NCI-H1048 (cell line): Measurements from ENCODE around the gene UBR3.
"Not testable (repeated sequence)": the region's sequence is repeated elsewhere in the genome, so short reads cannot be mapped to it uniquely, and the experiment has no call there.

Experiments used
- DNase-seq: peaks from one replicate; lab custom pipeline; 2025; lab: John Stamatoyannopoulos, UW

UBR3 gene

DNA sequence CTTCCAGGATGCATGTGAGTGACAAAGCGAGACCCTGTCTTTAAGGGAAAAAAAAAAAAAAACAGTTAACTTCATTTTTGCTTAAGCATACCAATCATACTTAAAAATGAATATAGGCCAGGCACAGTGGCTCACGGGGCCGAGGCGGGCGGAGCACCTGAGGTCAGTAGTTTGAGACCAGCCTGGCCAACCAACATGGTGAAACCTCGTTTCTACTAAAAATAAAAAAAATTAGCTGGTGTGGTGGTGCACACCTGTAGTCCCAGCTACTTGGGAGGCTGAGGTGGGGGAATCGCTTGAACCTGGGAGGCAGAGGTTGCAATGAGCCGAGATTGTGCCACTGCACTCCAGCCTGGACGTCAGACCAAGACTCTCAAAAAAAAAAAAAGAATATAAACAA is 44.1 kb downstream of the UBR3 start:
- not testable (repeated sequence) for DNase-seq

DNA sequence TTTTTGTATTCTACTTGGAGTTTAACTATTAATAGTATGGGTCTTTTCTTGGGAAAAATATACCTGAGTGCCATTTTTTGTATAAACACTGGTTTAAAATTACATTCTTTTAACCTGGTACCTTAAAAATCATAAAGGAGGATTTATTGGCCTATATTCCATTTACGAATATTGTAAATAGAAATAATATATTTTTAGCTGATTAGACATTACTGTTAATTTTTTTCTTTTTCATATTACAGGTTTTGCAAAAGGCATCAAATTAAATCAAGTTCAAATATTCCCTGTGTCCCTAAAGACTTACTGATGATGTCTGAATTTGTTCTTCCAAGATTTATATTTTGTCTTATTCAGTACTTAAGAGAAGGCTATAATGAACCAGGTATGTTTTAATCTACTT is 44.7 kb downstream of the UBR3 start:
- no peak for DNase-seq

DNA sequence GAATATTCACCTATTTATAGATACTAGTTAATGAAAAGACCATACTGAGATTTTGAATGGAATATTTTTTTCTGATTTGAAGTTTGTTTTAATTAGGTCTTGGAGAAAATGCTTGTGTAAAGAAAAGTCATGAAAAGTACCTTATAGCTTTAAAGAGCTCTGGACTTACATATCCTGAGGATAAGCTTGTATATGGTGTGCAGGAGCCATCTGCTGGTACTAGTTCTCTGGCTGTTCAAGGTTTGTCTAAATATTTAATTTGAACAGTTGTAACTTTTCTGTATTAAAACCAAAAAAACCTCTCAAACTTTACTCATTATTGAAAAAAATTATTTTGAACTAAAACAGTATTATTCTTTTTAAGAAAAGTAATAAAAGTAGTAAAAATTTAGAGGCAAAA is 50.1 kb downstream of the UBR3 start:
- DNase-seq = no peak

DNA sequence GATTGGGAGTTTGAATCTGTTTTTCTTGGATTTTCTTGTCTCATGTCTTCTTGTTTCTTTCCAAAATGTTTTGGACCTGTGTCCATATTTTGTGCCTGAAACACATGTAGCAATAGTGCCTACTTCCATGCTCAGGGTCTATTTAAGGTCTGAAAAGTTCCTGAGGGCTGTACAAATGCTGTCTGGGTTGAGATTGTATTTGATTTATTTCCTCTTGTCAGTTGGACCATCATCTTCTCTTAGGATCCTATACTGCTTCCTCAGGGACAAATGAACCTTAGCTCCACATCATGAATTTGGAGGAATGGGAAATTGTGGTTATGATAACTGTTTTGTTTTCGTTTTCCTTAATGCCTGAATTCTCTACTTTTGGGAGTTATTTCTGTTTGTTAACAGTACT is 59.9 kb downstream of the UBR3 start:
- DNase-seq = no peak

DNA sequence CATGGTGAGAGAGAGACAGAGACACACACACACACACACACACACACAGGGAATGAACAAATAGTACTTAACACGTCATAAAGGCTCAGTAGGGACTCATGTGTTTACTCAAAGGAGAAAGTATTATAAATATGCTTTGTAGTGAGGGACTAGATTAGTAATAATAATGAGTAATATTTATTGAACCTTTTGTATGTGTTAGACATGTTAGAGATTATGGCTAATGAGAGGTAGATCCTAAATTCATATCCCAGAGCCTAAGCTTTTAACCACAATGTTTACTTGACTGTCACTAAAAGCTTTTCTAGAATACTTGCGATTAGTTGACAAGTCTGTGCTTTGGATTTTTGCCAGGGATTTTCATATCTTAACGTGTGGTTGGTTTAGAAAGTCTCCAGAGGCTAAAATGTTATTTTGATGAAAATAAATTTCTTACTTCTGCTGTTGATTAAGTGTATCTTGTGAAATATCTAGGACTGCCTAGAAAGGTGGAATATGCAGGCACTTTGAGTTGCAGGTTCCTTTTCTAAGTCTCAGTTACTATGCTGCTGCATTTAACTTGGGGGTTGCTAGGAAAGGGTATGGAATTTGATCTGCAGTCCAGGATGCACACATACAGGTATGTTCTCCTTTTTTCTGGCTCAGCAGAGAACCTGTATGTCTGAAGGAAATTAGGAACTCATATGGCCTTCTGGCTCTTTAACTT is 64.5 kb downstream of the UBR3 start:
- no peak for DNase-seq

DNA sequence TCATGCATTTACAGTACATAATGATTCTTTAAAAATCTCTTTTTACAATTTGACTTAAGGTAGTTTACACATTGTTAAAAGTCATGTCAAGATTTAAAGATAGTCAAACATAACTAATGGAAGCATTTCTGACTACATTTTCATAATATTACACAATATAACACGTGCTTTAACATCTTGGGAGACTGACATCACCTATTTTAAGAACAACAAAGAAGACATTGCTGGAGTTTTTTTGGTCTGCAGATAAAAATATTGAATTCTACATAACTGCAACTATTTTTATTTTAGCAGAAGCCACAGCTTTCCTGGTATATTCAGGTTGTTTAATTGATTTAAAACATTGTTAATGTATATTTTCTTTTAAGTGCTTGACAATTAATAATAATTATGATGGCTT is 65.7 kb downstream of the UBR3 start:
- DNase-seq = no peak

DNA sequence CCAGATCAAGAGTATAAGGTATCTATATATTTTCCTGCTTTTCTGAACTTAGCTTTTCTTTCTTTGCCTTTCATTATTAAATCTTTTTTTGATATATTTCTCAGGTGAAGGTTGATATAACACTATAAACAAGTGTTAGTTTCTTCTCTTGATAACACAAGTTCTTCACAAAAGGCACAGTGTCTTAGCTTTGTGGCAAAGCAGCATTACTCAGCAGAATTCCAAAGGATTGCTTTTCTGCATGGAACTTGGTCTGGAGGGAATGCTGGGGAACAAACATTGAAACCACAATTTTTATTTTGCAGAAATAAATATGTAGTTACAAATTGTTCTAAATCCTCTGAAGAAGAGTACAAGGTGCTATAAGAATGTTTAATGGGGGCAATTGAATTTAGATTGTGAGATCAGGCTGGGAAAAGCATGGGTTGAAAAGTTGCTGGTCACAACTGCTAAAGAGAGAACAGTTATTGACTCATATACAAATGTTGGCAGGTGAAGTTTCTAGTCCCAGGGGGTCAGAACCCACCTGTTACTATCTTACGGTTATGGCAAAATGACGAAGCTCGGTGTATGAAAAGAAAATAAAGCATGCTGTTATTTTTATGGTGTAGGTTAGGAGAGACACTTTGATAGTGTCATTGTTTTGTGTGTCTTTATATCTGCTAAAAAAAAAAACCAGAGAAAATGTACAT is 68.2 kb downstream of the UBR3 start:
- DNase-seq = no peak

DNA sequence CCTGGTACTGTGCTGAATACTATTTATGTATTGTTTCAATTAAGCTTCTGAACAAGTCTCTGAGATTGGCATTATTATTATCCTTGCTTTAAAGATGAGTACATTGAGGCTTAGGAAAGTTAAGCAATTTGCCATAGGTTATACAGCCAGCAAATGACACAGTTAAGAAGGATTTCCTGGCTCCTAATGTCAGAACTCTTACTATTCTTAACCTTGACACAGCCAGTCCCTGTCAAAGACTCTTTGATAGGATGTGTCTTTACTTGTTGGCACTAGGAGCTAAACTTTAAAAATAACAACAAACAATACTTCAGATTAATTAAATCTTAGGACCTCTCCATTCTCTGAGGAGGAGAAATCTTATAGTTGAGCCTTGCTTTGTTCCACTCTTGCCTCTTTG is 70.6 kb downstream of the UBR3 start:
- DNase-seq = no peak

DNA sequence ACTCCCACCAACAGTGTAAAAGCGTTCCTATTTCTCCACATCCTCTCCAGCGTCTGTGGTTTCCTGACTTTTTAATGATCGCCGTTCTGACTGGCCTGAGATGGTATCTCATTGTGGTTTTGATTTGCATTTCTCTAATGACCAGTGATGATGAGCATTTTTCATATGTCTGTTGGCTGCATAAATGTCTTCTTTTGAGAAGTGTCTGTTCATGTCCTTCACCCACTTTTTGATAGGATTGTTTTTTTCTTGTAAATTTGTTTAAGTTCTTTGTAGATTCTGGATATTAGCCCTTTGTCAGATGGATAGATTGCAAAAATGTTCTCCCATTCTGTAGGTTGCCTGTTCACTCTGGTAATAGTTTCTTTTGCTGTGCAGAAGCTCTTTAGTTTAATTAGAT is 72.8 kb downstream of the UBR3 start:
- DNase-seq = not testable (repeated sequence)

DNA sequence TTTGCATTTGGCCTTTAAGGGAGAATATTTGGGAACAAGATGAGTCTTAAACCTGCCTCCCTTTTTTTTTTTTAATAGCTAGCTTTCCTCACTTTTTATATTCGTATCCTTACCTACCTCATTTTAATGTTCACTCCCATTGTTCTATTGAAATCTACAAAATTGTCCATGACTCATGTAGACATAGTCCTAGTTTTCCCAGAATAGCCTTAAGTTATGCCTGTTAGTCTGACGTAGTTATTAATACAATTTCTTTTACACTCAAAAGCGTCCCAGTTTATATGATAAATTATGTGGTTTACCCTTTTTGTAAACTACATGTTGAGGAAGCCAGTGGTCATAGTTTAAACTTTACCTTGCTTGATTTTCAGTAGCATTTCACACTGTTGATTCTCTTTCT is 73.4 kb downstream of the UBR3 start:
- no peak for DNase-seq

DNA sequence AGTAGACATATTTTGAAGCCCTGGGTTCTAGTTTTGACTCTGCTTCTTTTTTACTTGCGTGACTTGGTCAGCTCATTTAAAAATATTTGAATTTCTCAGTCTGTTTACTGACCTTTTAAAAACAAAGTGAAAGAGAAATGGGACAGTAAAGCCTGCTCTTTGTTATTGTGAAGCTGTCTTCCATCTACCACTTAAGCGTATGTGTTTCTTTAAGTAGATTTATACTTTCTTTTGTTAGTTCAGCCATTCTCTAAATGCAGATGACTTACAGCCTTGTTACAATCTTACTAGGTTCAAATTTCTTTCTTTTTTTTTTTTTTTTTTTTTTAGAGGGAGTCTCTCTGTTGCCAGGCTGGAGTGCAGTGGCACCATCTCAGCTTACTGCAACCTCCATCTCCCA is 79.5 kb downstream of the UBR3 start:
- DNase-seq = no peak

DNA sequence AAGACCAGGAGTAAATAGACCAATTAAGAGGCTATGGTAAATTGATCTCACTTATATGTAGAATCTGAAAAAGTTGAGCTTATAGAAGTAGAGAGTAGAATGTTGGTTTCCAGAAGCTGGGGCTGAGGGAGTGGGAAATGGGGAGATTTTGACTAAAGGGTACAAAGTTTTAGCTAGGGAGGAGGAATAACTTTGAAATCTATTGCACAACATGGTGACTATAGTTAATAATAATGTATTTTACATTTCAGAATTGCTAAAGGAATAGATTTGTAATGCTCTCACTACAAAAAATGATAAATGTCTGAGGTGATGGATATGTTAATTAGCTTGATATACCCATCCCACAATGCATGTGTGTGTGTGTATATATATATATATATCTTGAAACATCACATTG is 82.1 kb downstream of the UBR3 start:
- DNase-seq = no peak

DNA sequence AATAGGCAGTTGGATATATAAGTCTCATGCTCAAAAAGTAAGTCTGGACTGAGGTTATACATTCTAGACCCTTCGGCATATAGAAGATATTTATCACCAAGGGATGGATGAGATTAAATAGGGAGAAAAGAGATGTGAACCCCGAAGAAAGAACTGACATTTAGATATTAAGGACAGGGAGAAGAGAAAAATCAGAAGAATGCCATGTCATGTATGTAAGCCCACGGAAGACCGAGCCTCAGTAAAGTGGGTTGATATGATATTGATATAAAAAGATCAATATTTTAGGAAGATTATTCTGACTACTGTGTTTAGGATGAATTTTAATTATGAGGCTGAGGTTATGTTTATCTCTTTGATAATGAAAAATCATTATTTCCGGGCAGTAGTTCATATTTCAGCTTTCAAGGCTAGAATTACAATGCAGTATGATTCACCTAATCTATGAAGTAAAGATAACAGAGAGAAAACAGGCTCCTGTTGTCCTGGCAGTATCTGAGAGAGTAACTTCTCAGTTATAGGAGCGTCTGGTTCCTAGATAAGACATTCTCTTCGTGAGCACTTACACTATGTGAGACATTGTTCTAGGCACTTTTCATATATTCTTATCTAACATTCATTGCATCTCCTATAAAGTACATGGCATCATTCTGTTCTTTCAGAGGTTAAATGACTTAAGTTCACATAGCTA is 83.0 kb downstream of the UBR3 start:
- DNase-seq = no peak

DNA sequence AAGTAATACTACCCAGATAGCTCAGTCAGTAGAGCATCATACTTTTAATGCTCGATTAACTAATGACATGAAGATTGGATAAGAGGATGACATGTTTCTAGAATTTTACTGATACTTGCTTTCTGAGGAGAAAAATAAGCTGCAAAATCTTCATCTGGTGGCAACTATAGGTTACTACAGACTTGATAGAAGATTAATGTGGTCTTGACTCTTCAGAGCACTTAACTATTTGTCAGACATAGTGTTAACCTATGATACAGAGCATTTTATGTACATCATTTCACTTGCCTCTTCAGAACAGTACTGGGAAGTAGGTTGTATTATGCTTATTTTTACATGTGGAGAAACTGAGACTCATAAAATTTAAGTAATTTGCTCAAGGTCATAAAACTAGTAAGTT is 83.9 kb downstream of the UBR3 start:
- no peak for DNase-seq

DNA sequence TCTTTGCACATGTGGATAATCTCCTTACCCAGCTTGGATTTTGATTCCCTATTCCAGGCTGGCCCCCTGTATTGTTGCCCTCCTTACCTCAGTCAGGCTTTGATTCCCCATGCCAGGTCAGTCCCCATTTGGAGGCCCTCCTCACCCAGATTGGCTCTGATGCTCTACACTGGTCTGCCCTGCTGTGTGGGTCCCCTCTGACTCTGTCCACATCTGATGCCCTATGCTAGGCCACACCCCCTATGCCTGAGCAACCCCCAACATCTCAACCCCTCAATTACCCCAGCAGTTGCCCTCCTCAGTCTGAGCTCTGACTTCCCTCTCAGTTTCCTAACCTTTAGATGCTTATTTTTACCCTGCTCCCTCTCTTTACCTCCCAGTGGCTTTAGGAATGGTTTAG is 89.4 kb downstream of the UBR3 start:
- no peak for DNase-seq

DNA sequence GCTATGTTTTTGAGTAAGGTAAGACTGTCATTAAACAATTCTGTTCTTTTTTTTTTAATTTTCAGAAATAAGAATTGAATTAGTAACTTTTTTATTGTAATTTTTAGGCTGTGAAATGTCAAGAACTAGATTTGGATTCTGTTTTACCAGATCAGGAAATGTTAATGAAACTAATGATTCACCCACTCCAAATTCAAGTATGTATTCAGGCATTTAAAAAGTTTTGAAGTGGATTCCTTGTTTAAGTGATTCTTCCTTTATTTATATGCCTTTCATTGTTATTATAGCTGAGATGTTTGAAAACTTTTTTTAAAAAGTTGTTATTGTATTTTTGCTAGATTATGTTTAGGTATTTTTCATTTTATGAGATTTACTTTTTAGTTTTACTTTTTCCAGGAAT is 96.7 kb downstream of the UBR3 start:
- no peak for DNase-seq

DNA sequence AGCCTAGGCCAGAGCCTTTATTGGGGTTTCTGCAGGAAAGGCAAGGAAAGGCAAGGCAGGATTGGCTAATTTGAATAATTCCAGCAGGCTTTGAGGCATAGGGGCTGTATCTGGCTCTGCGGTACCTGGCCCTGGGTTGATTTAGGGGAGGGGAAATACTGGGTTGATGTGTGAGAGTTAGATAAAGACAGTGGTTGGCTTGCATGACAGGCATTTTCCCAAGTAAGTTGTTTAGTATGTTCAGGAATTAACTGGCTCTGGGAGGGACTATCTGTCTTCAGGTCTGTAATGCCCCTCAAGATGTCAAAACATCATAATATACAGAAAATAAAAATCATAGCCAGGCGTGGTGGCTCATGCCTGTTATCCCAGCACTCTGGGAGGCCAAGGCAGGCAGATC is 98.7 kb downstream of the UBR3 start:
- DNase-seq = no peak

DNA sequence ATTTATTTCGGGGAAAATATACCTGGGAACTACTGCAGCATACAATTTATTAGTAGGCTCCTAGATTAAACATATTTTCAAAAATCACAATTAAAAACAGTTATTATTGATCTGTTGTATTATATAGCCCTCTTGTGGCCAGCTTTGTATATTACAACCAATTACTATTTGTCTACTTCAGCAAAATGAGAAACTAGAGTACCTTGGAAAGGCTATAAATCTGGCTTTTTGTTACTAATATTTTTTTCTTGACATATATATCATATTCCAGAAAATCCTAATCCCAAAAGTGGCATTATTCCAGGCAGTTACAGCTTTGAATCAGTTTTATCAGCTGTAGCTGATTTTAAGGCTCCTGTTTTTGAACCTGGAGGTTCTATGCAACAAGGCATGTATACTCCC is 101.2 kb downstream of the UBR3 start:
- DNase-seq = no peak

DNA sequence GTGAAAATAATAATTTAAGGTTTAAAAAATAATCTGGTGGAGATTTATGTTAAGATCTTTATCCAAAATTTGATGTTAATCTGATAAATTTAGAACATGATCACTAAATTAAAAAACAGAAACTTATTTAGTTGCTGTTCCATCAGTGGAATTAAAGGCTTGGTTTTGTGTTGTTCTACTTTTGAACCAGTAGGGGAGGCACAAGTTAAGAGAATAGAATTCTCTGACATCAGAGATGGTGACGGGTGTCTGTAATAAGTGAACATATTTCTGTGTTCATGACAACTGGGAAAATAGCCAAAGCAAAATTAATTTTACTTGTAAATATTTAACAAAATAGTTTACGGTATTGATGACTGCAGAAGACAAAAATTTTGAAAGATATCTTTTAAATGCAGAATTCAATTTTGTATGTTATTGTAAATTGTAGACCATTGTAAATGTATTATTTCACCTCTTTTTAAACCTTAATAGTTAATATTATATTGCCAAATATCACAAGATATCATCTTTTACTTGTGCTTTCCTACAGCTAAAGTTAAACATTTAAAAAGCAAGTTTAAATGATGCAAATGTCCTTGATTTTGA is 106.0 kb downstream of the UBR3 start:
- peak; percentile 10 for DNase-seq

DNA sequence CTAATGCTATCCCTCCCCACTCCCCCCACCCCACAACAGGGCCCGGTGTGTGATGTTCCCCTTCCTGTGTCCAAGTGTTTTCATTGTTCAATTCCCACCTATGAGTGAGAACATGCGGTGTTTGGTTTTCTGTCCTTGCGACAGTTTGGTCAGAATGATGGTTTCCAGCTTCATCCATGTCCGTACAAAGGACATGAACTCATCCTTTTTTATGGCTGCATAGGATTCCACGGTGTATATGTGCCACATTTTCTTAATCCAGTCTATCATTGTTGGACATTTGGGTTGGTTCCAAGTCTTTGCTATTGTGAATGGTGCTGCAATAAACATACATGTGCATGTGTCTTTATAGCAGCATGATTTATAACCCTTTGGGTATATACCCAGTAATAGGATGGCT is 109.4 kb downstream of the UBR3 start:
- DNase-seq = not testable (repeated sequence)

DNA sequence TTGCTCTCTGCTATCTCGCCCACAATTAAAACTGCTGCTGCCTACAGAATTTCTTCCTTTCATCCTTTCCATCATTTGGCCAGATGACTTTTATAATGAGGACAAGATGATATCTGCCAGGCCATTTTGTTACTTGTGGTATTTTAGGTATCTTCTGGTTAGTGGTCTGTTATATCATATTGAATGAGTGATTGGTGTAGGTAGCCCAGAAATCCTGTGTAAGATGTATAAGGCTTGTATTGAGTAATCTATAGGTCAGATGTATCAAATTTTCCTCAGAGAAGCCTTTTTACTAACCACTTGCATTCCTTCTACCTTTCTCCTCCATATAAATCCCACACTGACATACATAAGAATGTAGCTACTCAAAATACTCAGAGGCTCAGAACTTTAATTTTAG is 118.3 kb downstream of the UBR3 start:
- no peak for DNase-seq

DNA sequence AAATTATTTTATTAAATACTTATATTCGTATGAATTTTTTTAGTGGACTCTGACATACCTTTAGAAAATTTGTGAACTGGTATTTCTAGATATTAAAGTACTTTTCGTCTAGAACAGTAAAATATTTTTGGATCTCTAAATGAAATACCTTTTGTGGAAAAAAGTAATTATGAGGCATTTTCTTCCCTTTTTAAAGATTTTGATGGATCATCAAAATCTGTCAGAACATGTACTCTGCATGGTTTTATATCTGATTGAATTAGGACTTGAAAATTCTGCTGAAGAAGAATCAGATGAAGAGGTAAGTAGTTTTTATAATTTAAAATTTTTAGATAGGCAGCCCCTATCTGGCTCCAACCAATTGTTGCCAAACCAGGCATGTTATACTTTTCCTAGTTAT is 118.8 kb downstream of the UBR3 start:
- DNase-seq = no peak

DNA sequence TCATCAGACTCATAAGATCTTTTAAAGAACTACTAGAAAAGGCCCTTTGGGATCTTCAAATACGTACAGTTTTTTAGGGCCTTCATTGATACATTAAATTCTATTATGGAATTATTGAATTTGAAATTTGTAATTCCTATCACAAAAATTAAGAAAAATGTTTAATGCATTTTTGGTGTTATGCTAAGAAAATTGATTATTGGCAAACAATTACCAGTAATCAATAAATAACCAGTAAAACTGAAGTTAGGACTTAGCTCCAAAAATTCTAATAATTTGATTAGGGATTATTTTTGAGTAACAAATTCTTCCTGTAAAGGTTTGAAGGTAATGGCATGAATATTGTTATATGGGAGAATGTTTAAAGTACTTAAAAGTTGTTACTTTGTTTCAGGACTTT is 119.3 kb downstream of the UBR3 start:
- DNase-seq = no peak
